Osteoblast (primary cell): ENCODE data around the gene BAZ2B. TPM values are rescaled to one million over a fixed set of nuclear protein-coding genes. Genes with fewer than 3 reads are reported as not detected.

Experiments used
- DNase-seq: peaks from one replicate; pipeline ENCODE4 v3.0.0; 2011; ENCODE audit warnings: low spot score, mixed read lengths; ENCODE audit not compliant: insufficient read length; ENCODE audit errors: missing footprints
- H2AFZ ChIP-seq: 2 replicates; pipeline ENCODE4 v1.6.0; 2011; ENCODE audit warnings: mild to moderate bottlenecking, low read length
- H3K27ac ChIP-seq: 2 replicates; pipeline ENCODE4 v1.5.1; 2011; ENCODE audit warnings: mild to moderate bottlenecking, low read depth, low read length, moderate library complexity
- H3K27me3 ChIP-seq: 2 replicates; pipeline ENCODE4 v1.6.0; 2012; ENCODE audit warnings: mild to moderate bottlenecking, control low read depth, inconsistent platforms, low read length, moderate library complexity; ENCODE audit not compliant: insufficient read depth
- H3K36me3 ChIP-seq: 2 replicates; pipeline ENCODE4 v1.5.1; 2011; ENCODE audit warnings: mild to moderate bottlenecking, low read length, control low read depth, moderate library complexity; ENCODE audit not compliant: insufficient read depth
- H3K4me1 ChIP-seq: 2 replicates; pipeline ENCODE4 v1.5.1; 2011; ENCODE audit warnings: mild to moderate bottlenecking, low read length, control low read depth, moderate library complexity; ENCODE audit not compliant: insufficient read depth
- H3K4me2 ChIP-seq: 2 replicates; pipeline ENCODE4 v1.6.0; 2011; ENCODE audit warnings: mild to moderate bottlenecking, low read length; ENCODE audit not compliant: insufficient read depth
- H3K4me3 ChIP-seq: fragments of 200-600 bp; sonication (generic); 3 replicates; pipeline ENCODE4 v1.5.1; 2012; ENCODE audit warnings: mild to moderate bottlenecking, low read length, inconsistent platforms; ENCODE audit not compliant: insufficient read depth
- H3K79me2 ChIP-seq: 2 replicates; pipeline ENCODE4 v1.6.0; 2012; ENCODE audit warnings: mild to moderate bottlenecking, low read length, control low read depth, inconsistent platforms; ENCODE audit not compliant: insufficient read depth
- H3K9me3 ChIP-seq: 2 replicates; pipeline ENCODE4 v1.5.1; 2011; ENCODE audit warnings: low read depth, low read length, control low read depth
- H4K20me1 ChIP-seq: 2 replicates; pipeline ENCODE4 v1.6.0; 2012; ENCODE audit warnings: mild to moderate bottlenecking, low read length, control low read depth; ENCODE audit not compliant: insufficient read depth
- total RNA-seq: library from RNA; depleted of rRNA; stranded (reverse); fragments of >200 nt; gene quantifications from 2 replicates; pipeline ENCODE4 v1.2.3, GENCODE V29; 2012
- TF ChIP-seq, protein P1 (sequence below): IDR thresholded peaks from 2 replicates; pipeline ENCODE4 v1.5.1; 2011; ENCODE audit warnings: mild to moderate bottlenecking, low read depth, low read length, moderate library complexity; ENCODE audit errors: extremely low read depth

Gene BAZ2B
- total RNA-seq, 1 donor: 59.4 TPM

DNA sequence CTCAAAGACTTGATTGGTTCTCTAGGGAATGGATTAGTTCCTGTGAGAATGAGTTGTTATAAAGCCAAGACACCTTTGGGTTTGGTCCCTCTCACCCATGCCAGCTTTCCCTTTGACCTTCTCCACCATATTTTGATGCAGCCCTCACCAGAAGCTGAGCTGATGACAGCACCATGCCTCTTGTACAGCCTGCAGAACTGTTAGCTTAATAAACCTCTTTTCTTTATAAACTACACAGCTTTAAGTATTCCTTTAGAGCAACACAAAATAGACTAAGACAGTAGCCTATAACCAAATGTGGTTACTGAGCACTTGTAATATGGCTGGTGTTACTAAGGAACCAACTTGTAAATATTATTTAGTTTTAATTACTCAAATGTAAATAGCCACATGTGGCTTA lies 55.1 kb downstream of the BAZ2B start:
- Histone ChIP-seq H3K4me2 (no peak overlapping the region), H3K4me1 (peaks cover 12% of the 10 kb centered on the region), H3K9me3 (no peaks in the 10 kb centered on the region), H3K79me2 (no peaks in the 10 kb centered on the region), H2AFZ (no peak overlapping the region), H3K27me3 (no peaks in the 10 kb centered on the region), H3K4me3 (no peak overlapping the region), H4K20me1 (no peaks in the 10 kb centered on the region), H3K36me3 (no peaks in the 10 kb centered on the region), H3K27ac (no peak overlapping the region)
- no peak for DNase-seq
- TF ChIP-seq, protein P1, sequence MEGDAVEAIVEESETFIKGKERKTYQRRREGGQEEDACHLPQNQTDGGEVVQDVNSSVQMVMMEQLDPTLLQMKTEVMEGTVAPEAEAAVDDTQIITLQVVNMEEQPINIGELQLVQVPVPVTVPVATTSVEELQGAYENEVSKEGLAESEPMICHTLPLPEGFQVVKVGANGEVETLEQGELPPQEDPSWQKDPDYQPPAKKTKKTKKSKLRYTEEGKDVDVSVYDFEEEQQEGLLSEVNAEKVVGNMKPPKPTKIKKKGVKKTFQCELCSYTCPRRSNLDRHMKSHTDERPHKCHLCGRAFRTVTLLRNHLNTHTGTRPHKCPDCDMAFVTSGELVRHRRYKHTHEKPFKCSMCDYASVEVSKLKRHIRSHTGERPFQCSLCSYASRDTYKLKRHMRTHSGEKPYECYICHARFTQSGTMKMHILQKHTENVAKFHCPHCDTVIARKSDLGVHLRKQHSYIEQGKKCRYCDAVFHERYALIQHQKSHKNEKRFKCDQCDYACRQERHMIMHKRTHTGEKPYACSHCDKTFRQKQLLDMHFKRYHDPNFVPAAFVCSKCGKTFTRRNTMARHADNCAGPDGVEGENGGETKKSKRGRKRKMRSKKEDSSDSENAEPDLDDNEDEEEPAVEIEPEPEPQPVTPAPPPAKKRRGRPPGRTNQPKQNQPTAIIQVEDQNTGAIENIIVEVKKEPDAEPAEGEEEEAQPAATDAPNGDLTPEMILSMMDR: no peak

DNA sequence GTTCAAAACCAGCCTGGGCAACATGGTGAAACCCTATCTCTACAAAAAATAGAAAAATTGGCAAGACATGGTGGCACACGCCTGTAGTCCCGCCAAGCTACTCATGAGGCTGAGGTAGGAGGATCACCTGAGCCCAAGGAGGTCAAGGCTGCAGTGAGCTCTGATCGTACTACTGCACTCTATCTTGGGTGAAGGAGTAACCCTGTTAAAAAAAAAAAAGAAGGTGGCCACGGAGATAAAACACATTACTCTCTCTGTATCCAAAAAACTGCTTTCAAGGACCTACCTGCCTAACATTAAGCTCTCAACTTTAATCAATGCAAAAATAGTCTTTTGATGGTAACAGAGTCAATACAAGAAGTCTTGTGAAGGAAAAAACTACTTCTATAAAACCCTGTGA lies 57.3 kb downstream of the BAZ2B start:
- no peak for DNase-seq
- Histone ChIP-seq H4K20me1 (no peaks in the 10 kb centered on the region), H3K4me1 (peaks cover 8% of the 10 kb centered on the region), H3K4me2 (no peak overlapping the region), H3K4me3 (no peak overlapping the region), H3K9me3 (no peaks in the 10 kb centered on the region), H2AFZ (no peak overlapping the region), H3K36me3 (no peaks in the 10 kb centered on the region), H3K27me3 (no peaks in the 10 kb centered on the region), H3K27ac (no peak overlapping the region), H3K79me2 (no peaks in the 10 kb centered on the region)
- TF ChIP-seq, protein P1: no peak

DNA sequence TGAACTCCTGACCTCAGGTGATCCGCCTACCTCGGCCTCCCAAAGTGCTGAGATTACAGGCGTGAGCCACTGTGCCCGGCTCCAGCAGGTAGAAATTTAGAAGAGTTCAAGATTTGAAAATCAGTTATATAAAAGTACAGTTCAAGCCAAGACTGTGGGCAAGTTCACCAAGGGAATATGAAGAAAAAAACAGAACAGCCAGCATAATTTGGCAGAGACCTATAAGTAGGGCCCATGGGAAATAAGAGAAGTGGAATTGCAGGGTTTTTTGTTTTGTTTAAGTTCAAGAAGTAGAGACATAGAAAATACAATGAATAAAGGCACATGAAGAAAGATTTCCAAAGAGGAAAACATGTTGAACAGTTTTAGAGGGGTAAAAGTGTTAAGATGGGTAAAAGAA lies 57.9 kb downstream of the BAZ2B start:
- H3K27ac ChIP-seq: no peak overlapping the region
- no peaks in the 10 kb centered on the region for H3K36me3 ChIP-seq
- no peak overlapping the region for H2AFZ ChIP-seq
- H3K4me3 ChIP-seq: no peak overlapping the region
- no peaks in the 10 kb centered on the region for H3K79me2 ChIP-seq
- H3K27me3 ChIP-seq: no peaks in the 10 kb centered on the region
- TF ChIP-seq, protein P1: no peak
- no peaks in the 10 kb centered on the region for H4K20me1 ChIP-seq
- no peaks in the 10 kb centered on the region for H3K9me3 ChIP-seq
- DNase-seq: no peak
- no peak overlapping the region for H3K4me2 ChIP-seq
- H3K4me1 ChIP-seq: peaks cover 8% of the 10 kb centered on the region

DNA sequence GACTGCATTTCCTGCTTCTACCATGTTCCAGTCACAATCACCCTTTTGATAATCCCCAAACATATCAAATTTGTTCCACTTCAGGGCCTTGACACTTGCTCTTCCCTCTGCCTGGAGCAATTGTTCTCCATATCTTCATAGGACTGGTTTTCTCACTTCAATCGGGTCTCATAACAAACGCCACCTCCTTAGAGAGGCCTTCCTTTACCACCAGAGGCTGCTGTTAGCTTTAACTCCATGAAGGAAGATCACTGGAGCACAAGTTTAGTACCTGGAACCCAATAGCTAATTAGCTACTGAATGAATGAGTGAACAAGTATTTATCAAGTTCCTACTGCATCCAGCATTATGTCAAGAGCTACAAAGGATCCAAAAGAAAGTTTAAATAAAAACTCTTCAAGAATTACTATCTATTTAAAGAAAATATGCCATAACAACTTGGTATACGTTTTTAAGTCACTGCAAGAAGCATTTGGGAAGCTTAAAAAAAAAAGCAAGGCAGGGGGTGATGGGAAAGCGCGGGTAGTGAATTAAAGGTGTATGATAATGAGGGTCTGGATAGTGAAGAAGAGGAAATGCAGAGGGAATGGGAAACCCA lies 58.8 kb downstream of the BAZ2B start:
- Histone ChIP-seq H2AFZ (no peak overlapping the region), H3K9me3 (no peaks in the 10 kb centered on the region), H3K79me2 (no peaks in the 10 kb centered on the region), H3K4me1 (peaks cover 8% of the 10 kb centered on the region), H3K4me2 (no peak overlapping the region), H3K36me3 (no peaks in the 10 kb centered on the region), H4K20me1 (no peaks in the 10 kb centered on the region), H3K27me3 (no peaks in the 10 kb centered on the region), H3K27ac (no peak overlapping the region), H3K4me3 (no peak overlapping the region)
- no peak for DNase-seq
- TF ChIP-seq, protein P1: peak; percentile 38
